NCI-H2227 (cell line): ENCODE measurements around the gene IQCK.
"Not testable (repeated sequence)": the region's sequence is repeated elsewhere in the genome, so short reads cannot be mapped to it uniquely, and the experiment has no call there.

Experiments
- DNase-seq: peaks from one replicate; lab custom pipeline; 2025; ENCODE audit not compliant: unreplicated experiment; lab: John Stamatoyannopoulos, UW

IQCK gene

DNA sequence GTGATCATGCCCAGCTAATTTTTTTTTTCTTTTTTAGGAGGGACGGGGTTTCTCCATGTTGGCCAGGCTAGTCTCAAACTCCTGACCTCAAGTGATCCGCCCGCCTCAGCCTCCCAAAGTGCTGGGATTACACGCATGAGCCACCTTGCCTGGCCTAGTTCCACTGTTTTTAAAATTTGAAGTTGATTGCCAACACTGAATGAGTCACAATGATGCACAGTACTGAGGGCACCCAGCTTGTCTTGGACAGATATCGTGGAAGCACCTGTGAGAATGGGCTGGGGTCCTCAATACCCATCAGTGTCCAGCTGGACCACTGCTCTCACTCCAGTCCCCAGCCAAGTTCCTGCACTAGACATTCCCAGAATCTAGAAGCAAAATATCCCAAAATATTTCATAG is 2.5 kb upstream of the IQCK start:
- no peak for DNase-seq

DNA sequence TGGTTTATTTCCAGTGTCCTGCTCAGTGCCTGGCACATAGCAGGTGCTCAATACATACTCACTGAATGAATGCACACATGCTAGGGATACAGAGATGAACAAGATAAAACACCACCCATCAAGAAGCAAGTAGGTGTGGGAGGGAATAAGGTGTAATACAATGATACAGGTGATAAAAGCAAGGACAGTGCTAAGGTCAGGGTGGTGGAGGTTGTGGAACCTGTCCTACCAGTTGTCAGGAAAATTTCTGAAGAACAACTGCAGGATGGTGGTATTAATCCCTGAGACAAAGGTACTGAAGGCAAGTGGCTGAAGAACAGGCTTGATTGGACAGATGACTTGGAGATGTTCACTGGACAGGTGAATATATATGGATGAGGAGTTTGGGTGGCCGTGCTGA is 1.9 kb upstream of the IQCK start:
- DNase-seq = no peak

DNA sequence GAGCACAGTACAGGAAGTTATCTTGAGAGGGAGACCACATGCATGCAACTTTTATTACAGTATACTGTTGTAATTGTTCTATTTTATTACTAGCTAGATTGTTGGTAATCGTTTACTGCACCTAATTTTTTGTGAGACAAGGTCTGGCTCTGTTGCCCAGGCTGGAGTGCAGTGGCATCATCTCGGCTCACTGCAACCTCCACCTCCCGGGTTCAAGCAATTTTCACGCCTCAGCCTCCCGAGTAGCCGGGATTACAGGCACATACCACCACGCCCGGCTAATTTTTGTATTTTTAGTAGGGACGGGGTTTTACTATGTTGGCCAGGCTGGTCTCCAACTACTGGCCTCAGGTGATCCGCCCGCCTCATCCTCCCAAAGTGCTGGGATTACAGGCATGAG is 1.3 kb upstream of the IQCK start:
- DNase-seq = not testable (repeated sequence)

- no peak for DNase-seq
These were observed 757 bp upstream of the IQCK start for GRCh38 chr16:19717314-19717713.

GRCh38 chr16:19718624-19718965 is 524 bp downstream of the IQCK start:
- DNase-seq = peak; percentile 63

- no peak for DNase-seq
These were observed 4.3 kb downstream of the IQCK start for GRCh38 chr16:19722269-19722952.

- DNase-seq = no peak
These were observed 4.9 kb downstream of the IQCK start for GRCh38 chr16:19722981-19723380.

DNA sequence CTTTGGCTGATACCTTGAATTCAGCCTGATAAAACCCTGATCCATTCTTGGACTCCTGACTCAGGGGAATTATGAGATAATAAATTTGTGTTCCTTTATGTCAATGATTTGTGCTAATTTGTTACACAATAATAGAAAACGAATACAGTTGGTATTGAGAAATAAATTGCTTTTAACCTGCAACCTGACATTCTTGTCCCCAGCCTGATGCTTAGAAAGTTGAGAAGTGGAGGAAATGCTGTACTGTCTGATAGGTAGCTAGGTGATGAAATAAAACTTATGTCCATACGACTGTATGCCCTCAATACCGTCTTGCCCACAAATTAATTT is 10.5 kb downstream of the IQCK start:
- DNase-seq = no peak

- DNase-seq = no peak
These were observed 15.5 kb downstream of the IQCK start for GRCh38 chr16:19733551-19733950.

DNA sequence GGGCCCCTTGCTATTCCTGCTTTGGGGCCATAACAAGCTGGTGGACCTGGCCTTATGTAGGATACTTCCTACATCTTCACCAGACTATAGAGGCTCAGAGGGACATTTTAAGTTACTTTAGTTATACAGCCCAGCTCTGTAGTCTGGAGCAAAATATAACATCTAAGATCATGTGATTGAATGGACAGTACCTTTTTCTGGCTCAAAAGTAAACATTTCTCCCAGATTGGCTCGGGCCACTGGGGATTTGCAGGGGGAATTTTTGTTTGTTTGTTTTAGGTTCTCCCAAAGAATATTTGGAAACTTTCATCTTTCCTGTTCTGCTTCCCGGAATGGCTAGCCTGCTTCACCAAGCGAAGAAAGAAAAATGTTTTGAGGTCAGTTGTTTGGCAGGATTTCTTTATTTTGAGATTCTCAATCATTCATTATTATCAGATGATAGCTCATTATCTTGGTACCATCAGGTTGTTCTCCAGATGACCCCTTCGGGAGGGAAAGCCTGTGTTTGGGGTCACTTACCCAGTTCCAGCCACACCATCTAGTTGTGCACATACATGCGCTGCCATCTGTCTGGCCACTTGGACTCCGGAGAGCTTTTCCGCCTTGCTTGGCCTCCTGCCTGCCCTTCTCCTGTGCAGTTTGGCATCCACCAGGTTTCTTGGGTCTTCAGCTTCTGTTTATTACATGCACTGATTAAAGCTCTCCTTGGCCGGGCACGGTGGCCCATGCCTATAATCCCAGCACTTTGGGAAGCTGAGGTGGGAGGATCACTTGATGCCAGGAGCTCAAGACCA is 17.2 kb downstream of the IQCK start:
- DNase-seq = no peak

GRCh38 chr16:19737306-19738038 is 19.4 kb downstream of the IQCK start:
- no peak for DNase-seq

DNA sequence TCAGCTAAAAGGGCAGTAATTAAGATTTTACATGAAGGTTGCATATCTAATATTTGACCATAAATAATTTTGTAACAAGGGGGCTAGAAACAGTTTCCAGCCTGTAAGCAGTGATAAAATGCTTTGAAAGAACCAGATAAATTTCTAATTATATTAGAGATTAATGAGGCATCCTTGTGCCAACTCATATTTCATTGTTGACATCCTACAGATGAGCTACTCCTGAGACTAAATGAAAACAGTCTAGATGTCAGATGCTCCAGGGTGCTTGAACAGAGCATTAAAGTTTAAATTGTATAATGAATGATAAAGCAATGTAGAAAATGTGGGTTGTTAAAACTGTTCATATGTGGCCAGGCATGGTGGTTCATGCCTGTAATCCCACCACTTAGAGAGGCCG is 23.3 kb downstream of the IQCK start:
- DNase-seq = no peak

DNA sequence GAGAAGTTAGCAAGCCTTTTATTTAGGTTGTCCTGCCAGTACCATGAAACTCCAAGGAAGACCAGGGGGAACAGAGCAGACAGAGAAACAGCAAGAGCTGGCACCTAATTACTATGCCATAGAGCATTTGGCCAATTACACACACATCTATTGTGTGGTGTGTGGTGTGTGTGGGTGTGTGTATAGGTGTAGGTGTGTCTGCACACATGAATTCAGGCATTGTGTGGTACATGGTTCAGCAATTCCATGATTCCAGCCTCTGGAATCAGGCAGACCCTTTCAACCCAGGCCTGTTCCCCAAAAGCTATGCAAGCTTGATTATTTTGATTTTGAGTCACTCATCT is 25.7 kb downstream of the IQCK start:
- no peak for DNase-seq

- DNase-seq = no peak
These were observed 26.6 kb downstream of the IQCK start for GRCh38 chr16:19744670-19745069.

DNA sequence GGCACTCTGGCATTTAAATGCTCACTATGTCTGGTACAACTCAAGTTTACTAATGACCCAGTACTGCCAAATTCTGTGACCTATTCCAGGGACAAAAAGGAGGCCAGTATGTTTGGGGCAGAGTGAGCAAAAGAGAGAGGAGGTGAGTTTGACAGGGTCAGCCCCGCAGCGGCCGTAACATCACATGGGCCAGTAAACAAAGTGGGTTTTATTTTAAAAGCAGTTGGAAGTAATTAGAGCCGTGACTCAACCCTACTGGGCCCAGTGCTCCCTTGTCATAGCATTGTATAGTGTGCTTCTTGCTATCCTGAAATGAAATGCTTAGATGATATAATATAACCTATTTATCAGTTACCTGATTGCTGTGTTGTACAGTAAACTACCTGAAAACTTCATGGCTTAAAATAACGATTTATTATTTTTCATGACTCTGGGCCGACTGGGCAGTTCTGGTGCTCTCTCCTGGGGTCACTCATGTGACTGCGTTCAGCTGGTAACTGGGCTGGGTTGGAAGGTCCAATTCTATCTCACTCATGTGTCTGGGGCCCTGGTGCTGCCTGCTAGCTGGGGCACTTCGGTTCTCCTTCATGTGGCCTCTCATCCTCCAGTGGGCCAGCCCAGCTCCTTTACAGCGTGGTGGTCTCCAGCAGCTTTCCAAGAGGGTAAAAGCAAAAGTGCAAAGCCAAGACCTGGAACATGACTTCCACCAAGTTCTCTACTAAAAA is 27.4 kb downstream of the IQCK start:
- no peak for DNase-seq

GRCh38 chr16:19746561-19746960 is 28.5 kb downstream of the IQCK start:
- no peak for DNase-seq

GRCh38 chr16:19748389-19749168 is 30.5 kb downstream of the IQCK start:
- no peak for DNase-seq

DNA sequence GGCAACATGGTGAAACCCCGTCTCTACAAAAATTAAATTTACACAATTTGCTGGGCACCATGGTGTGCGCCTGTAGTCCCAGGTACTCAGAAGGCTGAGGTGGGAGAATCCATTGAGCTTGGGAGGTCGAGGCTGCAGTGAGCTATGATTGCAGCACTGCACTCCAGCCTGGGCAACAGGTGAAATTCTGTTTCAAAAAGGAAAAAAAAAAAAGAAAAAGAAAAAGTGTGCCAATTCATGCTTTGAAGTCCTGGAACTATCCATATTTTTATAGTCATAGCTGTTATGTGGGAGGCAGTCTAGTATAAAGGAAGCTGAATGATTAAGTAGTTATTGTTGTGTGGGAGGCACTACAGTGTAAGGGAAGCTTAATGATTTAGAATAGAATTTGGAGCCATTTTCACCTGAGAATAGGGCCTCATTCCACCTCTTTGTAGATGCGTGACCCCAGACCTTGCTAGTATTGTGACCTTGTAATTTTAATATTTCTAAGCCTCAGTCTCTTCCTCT is 31.6 kb downstream of the IQCK start:
- no peak for DNase-seq

DNA sequence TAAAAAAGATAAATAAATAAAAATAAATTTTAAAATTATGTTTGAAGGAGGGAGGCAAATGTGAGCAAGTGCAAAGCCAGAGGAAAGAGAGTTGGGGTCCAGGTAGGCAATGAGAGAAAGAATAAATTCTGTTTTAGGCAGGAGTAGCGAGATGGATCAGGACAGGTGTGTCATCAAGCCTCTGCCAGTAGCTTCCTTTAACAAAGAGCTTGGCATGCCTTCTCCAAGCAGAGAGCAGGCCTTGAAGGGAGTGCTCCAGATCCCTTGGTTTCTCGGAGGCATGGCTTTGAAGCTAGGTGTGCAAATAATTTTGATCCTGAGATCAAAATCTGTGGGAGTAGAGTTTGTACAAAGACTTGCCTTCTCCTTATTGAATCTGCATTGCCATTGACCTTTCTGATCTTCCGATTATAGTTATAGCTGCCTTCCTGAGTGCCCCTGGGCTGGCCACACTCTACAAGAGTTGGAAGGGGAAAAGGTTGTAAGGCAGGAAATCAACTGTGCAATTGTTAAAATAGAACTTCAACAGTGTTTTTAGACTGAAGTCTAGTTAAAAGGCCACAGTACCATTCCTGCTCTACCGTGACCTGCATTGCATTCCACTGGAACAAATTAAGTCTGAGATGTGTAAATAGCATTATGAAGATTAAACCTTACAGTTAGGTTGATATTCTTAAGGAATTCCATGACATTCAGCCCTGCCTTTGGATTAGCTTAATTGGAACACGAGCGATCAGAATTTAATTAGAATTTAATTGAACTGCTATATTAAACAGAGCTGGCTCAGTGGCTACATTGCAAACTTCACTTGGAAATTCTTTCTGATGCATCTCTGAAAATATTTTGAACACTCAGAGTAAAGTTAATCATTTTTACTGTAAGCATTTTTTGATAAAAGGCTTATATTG is 33.7 kb downstream of the IQCK start:
- no peak for DNase-seq
